GM18858 (cell line): ENCODE data around the gene PM20D1.

Experiments used
- ATAC-seq: cut with Tn5 transposase; IDR thresholded peaks from one replicate; pipeline ENCODE4 v1.9.1; 2021; ENCODE audit not compliant: unreplicated experiment

The PM20D1 gene

GRCh38 chr1:205780335-205780734 lies 69.6 kb downstream of the PM20D1 start:
- ATAC-seq, result no peak
